ENCODE results near the gene FH.

The FH gene

GRCh38 chr1:241459186-241459802 lies 60.3 kb downstream of the FH start:
- no peak for DNase-seq (ENCODE audit: low spot score)

DNA sequence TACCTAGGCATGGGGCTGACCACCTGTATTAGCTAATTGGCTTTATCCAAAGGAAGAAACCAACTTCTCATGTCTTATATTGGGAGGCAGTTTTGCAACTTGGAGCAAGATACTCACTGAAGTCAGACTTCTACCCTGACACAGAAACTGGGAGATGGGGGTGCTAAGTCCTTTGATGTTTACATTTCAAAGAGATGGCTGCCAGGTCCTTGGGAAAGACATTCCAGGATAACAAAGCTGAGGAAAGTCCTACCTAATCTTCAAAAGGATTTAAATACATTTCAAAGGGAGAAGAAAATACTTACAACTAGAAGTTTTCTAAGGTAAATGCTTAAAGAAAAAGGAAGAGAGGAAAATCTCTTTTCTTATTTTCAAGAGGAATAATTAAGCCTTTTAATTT lies 62.1 kb downstream of the FH start:
- no peak for DNase-seq (ENCODE audit: low spot score)

DNA sequence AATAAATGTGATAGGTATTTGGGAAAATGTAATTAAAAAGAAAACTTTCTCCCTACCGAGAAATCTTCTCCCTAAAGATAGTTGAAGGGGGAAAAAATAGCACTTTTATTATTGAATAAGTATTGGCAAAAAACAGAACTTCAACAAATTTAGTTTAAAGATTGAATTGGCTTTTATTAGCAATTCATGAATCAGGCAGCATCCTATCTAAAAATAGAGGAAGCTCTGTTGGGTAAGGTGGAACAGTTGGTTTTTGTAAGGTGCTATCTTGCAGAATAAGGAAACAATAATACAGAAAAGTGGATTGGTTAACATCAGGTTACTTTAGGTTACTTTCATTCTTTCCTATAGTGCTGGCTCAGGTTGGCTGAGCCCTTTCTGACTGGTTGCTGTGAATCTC lies 62.8 kb downstream of the FH start:
- no peak for DNase-seq (ENCODE audit: low spot score)

- DNase-seq (ENCODE audit: low spot score): no peak
Observed at GRCh38 chr1:241453732-241454131, 65.8 kb downstream of the FH start.

- DNase-seq (ENCODE audit: low spot score): no peak
Observed at GRCh38 chr1:241451956-241452355, 67.6 kb downstream of the FH start.

Data from HuH-7 (cell line).